Stomach smooth muscle (tissue), 2 donors: ENCODE results near the gene FNDC3B.

ENCODE experiments used
- H3K27ac ChIP-seq: one replicate; pipeline ENCODE4 v1.7.0; 2013; ENCODE audit warnings: mild to moderate bottlenecking, low read length, inconsistent platforms
- H3K27me3 ChIP-seq, 2 donors: one replicate each; pipeline ENCODE4 v1.7.0; 2013; ENCODE audit warnings: low read length in 2 of 2; ENCODE audit not compliant: insufficient read depth in 2 of 2, control insufficient read depth in 1 of 2
- H3K36me3 ChIP-seq, 2 donors: one replicate each; pipeline ENCODE4 v1.7.0; 2013; ENCODE audit warnings: low read length in 2 of 2; ENCODE audit not compliant: control insufficient read depth in 2 of 2, insufficient read depth in 2 of 2
- H3K4me1 ChIP-seq: one replicate; pipeline ENCODE4 v1.7.0; 2013; ENCODE audit warnings: low read length; ENCODE audit not compliant: control insufficient read depth, insufficient read depth
- H3K4me3 ChIP-seq, 2 donors: one replicate each; pipeline ENCODE4 v1.7.0; 2013; ENCODE audit warnings: low read length in 2 of 2
- H3K9ac ChIP-seq, 2 donors: one replicate each; pipeline ENCODE4 v1.7.0; 2013; ENCODE audit warnings: low read length in 2 of 2, mild to moderate bottlenecking in 1 of 2
- H3K9me3 ChIP-seq, 2 donors: one replicate each; pipeline ENCODE4 v1.7.0; 2013; ENCODE audit warnings: low read length in 2 of 2; ENCODE audit not compliant: control insufficient read depth in 2 of 2
- donor health status: healthy.
- donor health status: Pancreatic carcinoma.

Gene FNDC3B

DNA sequence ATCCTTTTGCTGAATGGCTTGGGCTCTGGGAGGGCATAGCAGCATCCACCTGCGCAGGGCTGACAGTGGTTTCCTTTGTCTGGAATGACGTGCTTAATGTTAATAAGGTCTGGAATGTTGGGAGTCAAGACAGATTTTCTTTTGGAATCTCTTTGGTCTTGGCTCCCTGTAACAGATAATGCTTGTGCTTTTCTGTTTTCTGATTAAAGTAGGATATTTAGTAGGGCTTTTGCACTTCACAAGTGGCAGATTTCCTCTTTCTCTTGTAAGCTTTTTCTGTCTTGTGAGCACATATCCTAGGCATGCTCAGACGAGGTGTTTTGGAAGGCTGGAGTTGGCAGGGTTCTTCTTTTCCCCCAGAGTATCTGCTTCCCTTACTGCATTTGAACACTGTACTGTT lies 219.2 kb downstream of the FNDC3B start:
- H3K9me3 ChIP-seq, result no peaks in the 10 kb centered on the region
- H3K27ac ChIP-seq, result peak overlapping the region; percentile 46
- H3K9ac ChIP-seq, result peak overlapping the region; percentile 6 to 24
- peak overlapping the region in 1 of 2 donors; percentile 16 for H3K4me3 ChIP-seq
- H3K36me3 ChIP-seq, result peaks cover 0 to 4% of the 10 kb centered on the region in 2 donors
- no peaks in the 10 kb centered on the region for H3K27me3 ChIP-seq
- H3K4me1 ChIP-seq, result peaks cover 20% of the 10 kb centered on the region

DNA sequence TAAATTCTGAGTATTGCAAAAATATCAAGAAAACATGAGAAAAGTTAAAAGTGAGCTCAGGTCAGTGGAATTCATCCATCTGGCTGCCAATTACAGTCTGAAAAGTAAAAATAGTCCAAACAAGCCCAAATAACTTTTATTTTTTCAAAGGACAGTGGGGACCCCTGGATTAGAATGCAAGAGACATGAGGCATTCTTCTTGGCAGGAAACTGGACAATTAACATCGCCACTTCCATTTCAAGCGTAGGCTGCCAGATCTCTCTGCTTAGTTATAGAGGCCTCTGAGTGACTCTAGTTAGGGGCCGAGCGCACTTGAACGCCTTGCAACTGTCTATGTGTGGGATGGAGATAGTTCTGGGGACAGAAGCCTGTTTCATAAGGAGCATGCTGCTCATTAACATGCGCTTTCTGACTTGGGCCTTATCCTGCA lies 219.7 kb downstream of the FNDC3B start:
- no peaks in the 10 kb centered on the region for H3K27me3 ChIP-seq
- H3K27ac ChIP-seq, result peak overlapping the region; percentile 46
- H3K9me3 ChIP-seq, result no peaks in the 10 kb centered on the region
- H3K4me1 ChIP-seq, result peaks cover 20% of the 10 kb centered on the region
- no peak overlapping the region for H3K9ac ChIP-seq
- H3K4me3 ChIP-seq, result peak overlapping the region in 1 of 2 donors; percentile 16
- H3K36me3 ChIP-seq, result peaks cover 0 to 4% of the 10 kb centered on the region in 2 donors

DNA sequence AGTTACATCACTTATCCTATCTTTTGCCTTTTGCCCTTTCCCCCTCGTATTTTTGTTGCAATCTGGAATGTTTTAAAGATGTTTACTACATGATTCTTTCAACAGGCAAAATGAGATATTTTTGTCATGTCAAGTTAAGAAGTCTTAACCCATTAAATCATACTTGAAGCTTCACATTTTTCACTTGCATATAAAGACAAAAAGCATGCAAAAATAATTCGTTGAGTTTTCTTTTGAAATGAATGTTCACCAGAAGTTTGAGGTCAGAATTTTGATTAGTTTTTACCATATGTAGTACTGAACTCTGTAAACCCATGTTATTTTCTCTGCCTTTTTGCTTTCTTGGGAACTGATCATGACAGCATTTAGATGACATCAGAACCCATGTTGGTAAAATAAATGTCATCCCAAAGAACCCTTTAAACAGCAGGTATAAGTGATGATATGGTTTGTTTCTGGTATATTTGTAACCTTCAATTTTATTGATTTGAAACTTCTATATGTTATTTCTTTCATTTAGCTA lies 220.4 kb downstream of the FNDC3B start:
- H3K27me3 ChIP-seq, result no peaks in the 10 kb centered on the region
- peaks cover 20% of the 10 kb centered on the region for H3K4me1 ChIP-seq

GRCh38 chr3:172260381-172260780 lies 221.0 kb downstream of the FNDC3B start:
- H3K9me3 ChIP-seq, result no peaks in the 10 kb centered on the region
- no peak overlapping the region for H3K9ac ChIP-seq
- H3K4me1 ChIP-seq, result peaks cover 20% of the 10 kb centered on the region
- H3K4me3 ChIP-seq, result no peak overlapping the region
- peak overlapping the region; percentile 24 for H3K27ac ChIP-seq
- H3K27me3 ChIP-seq, result no peaks in the 10 kb centered on the region
- H3K36me3 ChIP-seq, result peaks cover 0 to 4% of the 10 kb centered on the region in 2 donors

More for the DNA sequence above, 220.4 kb downstream of the FNDC3B start:
- Histone ChIP-seq H3K9ac (no peak overlapping the region), H3K4me3 (no peak overlapping the region), H3K9me3 (no peaks in the 10 kb centered on the region), H3K36me3 (peaks cover 0 to 4% of the 10 kb centered on the region in 2 donors), H3K27ac (no peak overlapping the region)

DNA sequence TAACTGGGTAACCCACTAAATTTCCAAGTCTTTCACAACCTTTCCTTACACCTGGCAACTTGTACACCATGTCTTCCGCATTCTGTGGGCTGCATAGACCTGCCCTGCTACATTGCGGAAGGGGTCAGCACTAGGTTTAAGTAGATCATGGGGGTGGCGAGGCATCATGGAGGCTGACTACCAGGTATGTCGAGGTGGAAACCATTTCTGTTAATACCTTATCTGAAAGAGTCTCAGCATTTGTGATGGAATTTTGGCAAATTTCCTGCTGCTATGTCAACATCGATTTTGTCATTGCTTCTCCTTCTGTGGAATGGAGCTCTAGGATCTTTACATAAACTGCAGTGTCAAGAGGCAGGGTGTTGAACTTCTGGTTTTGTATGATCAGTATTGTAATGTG lies 221.7 kb downstream of the FNDC3B start:
- Histone ChIP-seq H3K9ac (no peak overlapping the region), H3K9me3 (no peaks in the 10 kb centered on the region), H3K27me3 (no peaks in the 10 kb centered on the region), H3K4me3 (no peak overlapping the region), H3K4me1 (peaks cover 16% of the 10 kb centered on the region), H3K36me3 (peaks cover 0 to 4% of the 10 kb centered on the region in 2 donors), H3K27ac (no peak overlapping the region)

- no peaks in the 10 kb centered on the region for H3K27me3 ChIP-seq
- H3K4me3 ChIP-seq, result no peak overlapping the region
- no peak overlapping the region for H3K27ac ChIP-seq
- peaks cover 6% of the 10 kb centered on the region for H3K4me1 ChIP-seq
- H3K9ac ChIP-seq, result no peak overlapping the region
- H3K9me3 ChIP-seq, result no peaks in the 10 kb centered on the region
- H3K36me3 ChIP-seq, result peaks cover 0 to 3% of the 10 kb centered on the region in 2 donors
These were observed 223.7 kb downstream of the FNDC3B start for GRCh38 chr3:172262991-172263608.

GRCh38 chr3:172263781-172264486 lies 224.6 kb downstream of the FNDC3B start:
- H3K36me3 ChIP-seq, result peaks cover 0 to 3% of the 10 kb centered on the region in 2 donors
- H3K27ac ChIP-seq, result no peak overlapping the region
- H3K4me1 ChIP-seq, result peaks cover 3% of the 10 kb centered on the region

DNA sequence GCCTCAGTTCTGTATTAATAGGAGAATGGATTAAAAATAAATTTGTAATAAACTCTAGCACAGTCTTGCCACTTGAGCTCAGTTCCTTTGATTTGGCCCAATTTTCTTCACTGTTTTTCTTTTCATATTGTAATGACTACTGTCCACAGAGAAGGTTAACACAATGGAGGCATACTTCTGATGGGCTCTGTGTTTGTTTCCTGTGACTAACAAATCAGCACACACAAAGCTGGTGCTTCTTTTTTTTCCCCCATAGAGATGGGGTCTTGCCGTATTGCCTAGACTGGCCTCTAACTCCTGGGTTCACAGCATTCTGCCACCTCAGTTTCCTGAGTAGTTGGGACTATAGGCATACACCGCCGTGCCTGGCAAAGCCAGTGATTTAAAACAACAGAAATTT lies 226.7 kb downstream of the FNDC3B start:
- H3K9ac ChIP-seq, result no peak overlapping the region
- H3K27ac ChIP-seq, result no peak overlapping the region
- no peaks in the 10 kb centered on the region for H3K9me3 ChIP-seq
- H3K36me3 ChIP-seq, result peaks cover 0 to 3% of the 10 kb centered on the region in 2 donors
- H3K4me1 ChIP-seq, result no peaks in the 10 kb centered on the region
- no peak overlapping the region for H3K4me3 ChIP-seq
- no peaks in the 10 kb centered on the region for H3K27me3 ChIP-seq

More at GRCh38 chr3:172263781-172264486, 224.6 kb downstream of the FNDC3B start:
- Histone ChIP-seq H3K4me3 (no peak overlapping the region), H3K9ac (no peak overlapping the region), H3K27me3 (no peaks in the 10 kb centered on the region), H3K9me3 (no peaks in the 10 kb centered on the region)

- Histone ChIP-seq H3K4me1 (no peaks in the 10 kb centered on the region), H3K9me3 (no peaks in the 10 kb centered on the region), H3K4me3 (no peak overlapping the region), H3K27ac (no peak overlapping the region), H3K27me3 (no peaks in the 10 kb centered on the region), H3K36me3 (peaks cover 0 to 3% of the 10 kb centered on the region in 2 donors), H3K9ac (no peak overlapping the region)
These were observed 229.0 kb downstream of the FNDC3B start for GRCh38 chr3:172268425-172268824.

DNA sequence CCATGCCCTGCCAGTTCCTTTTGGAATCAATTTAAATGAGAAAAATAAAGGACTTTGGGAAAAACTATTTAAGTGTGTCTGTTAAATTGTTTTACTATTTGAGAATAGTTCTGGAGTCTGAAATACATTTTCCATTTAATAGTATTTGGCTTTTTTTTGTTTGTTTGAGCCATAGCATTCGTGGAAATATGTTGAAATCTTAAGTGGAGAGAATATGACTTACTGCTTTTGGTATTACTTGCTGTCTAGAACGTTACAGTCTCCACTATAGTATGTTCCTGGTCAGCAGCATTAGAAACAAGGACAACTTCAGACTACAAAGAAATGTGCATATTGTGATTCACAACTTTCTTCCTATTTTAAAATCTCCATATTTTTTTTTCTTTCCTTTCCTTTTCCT lies 229.5 kb downstream of the FNDC3B start:
- Histone ChIP-seq H3K27ac (no peak overlapping the region), H3K27me3 (no peaks in the 10 kb centered on the region), H3K4me3 (no peak overlapping the region), H3K4me1 (no peaks in the 10 kb centered on the region), H3K9me3 (no peaks in the 10 kb centered on the region), H3K9ac (no peak overlapping the region), H3K36me3 (peaks cover 0 to 3% of the 10 kb centered on the region in 2 donors)
